Upper lobe of right lung (tissue), 1 donor: Measurements from ENCODE around the gene ZFP91. TPM values are rescaled to one million over a fixed set of nuclear protein-coding genes. Genes with fewer than 3 reads are reported as not detected.
A peak's percentile ranks its signal among the peaks of the same experiment; 100 is the strongest.
"Not testable (repeated sequence)": the region's sequence is repeated elsewhere in the genome, so short reads cannot be mapped to it uniquely, and the experiment has no call there.

Experiments used
- ATAC-seq: fragments of 200-7000 bp; cut with Tn5 transposase; one replicate; pipeline ENCODE4 v1.9.1; 2020; ENCODE audit warnings: mild to moderate bottlenecking, moderate library complexity
- DNase-seq: peaks from one replicate; pipeline ENCODE4 v3.0.0-alpha.2; 2020
- H3K27ac ChIP-seq: fragments of 200-600 bp; one replicate; pipeline ENCODE4 v1.8.0; 2022
- H3K27me3 ChIP-seq: fragments of 200-600 bp; one replicate; pipeline ENCODE4 v1.8.0; 2022; ENCODE audit warnings: mild to moderate bottlenecking
- H3K36me3 ChIP-seq: fragments of 200-600 bp; one replicate; pipeline ENCODE4 v1.8.0; 2022
- H3K4me1 ChIP-seq: fragments of 200-600 bp; one replicate; pipeline ENCODE4 v1.8.0; 2022
- H3K4me3 ChIP-seq: fragments of 200-600 bp; one replicate; pipeline ENCODE4 v1.8.0; 2022; ENCODE audit warnings: mild to moderate bottlenecking
- H3K9me3 ChIP-seq: fragments of 200-600 bp; one replicate; pipeline ENCODE4 v1.8.0; 2022
- CTCF ChIP-seq: fragments of 200-600 bp; IDR thresholded peaks from one replicate; pipeline ENCODE4 v1.8.0; 2022; ENCODE audit warnings: antibody characterized with exemption
- intact Hi-C: fragments of 100-400 bp; cut with DNase I; formaldehyde crosslinking; loops from one replicate; pipeline ENCODE4 v1.11.0; 2022
- total RNA-seq: library from RNA; stranded (reverse); fragmentation: NEBNext Ultra II Directional; extraction: Animal tissue kit (Norgen Biotek cat#: 25700); gene quantifications from one replicate; pipeline ENCODE4 v1.2.1, GENCODE V29; 2021
- donor health status: DM: no; HTN: yes; CAD: no; lungs with severe emphysema.

The ZFP91 gene
- total RNA-seq, 1 donor from 2014 or later: 48.3 TPM

DNA sequence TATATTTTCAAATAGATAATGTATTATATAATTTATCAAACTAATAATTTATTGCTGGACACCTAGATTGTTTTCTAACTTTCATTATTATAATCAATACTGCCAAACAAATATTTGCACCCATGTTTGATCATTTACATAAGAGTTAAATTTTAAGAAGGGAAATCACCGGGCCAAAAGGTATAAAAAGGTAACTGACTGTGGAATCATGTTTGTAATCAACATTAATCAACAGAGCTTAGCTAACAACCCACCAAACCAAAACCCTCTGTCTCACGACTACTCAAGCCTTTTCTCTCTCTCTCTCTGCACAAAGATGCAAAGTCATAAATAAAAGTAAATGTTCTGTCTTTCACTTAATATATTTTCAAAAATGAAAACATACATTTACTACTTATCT lies 18.0 kb upstream of the ZFP91 start:
- TF ChIP-seq CTCF: no peak
- intact Hi-C loops: no loop called here
- H3K9me3 ChIP-seq: no peaks in the 10 kb centered on the region
- H3K4me3 ChIP-seq: no peak overlapping the region
- ATAC-seq (no peak), DNase-seq (no peak)
- H3K27me3 ChIP-seq: no peaks in the 10 kb centered on the region
- no peaks in the 10 kb centered on the region for H3K4me1 ChIP-seq
- peaks cover 26% of the 10 kb centered on the region for H3K36me3 ChIP-seq
- H3K27ac ChIP-seq: no peak overlapping the region

DNA sequence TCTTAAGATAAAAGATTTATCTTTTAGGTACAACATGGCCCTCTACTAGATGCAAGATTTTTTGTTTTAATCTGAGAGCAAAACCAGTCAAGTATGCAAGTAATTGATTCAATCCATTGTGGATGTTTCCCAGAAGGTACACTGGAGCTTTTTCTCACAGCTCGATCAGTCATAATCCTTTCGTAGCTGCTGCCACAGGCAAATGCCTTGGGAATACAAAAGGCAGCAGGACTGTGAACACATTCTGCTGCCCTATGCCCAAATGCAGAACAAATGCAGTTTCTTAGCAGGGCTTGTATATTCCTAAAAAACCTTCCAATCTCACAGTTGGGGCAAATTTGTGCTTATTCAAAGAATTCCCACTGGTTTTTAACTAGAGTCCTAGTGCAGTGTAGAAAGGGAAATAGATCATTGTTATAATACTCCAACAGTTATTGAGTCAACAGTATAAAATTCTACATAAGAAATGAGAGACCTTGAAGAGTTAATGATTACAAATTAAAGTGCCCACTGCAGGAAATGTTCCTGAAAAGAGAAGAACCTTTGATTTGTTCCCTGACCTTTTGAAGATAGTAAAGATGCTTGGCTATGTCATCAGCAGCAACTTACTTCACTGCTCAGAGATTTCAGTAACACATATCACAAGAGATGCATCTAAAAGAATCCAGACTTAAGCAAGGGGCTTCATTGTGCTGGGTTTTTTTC lies 17.3 kb upstream of the ZFP91 start:
- Histone ChIP-seq H3K4me3 (no peak overlapping the region), H3K9me3 (no peaks in the 10 kb centered on the region), H3K4me1 (no peaks in the 10 kb centered on the region), H3K36me3 (peaks cover 26% of the 10 kb centered on the region), H3K27me3 (no peaks in the 10 kb centered on the region), H3K27ac (no peak overlapping the region)
- no peak for DNase-seq
- TF ChIP-seq CTCF: no peak
- no peak for ATAC-seq
- intact Hi-C loops: no loop called here

DNA sequence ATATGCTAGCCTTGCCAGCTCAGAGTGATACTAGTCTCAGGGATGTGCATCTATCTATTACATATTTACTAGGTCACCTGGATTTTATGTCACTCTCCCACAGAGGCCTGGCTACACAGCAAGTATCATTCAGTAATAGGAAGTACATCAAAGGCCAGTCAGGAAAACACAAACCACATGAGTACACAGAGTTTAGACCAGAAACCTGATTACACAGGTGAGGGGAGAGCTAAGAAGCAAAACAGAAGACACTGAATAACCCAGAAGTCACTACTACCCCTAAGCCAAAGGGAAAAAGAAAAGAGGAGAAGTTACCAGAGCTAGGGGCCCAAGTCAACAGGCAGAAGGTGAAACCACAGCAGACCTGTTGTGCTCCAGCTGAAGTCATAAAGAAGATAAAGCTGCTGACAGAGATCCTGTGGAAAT lies 16.5 kb upstream of the ZFP91 start:
- TF ChIP-seq CTCF: no peak
- ATAC-seq (no peak), DNase-seq (no peak)
- no peaks in the 10 kb centered on the region for H3K4me1 ChIP-seq
- peaks cover 26% of the 10 kb centered on the region for H3K36me3 ChIP-seq
- H3K4me3 ChIP-seq: no peak overlapping the region
- no peaks in the 10 kb centered on the region for H3K27me3 ChIP-seq
- no peak overlapping the region for H3K27ac ChIP-seq
- intact Hi-C loops: no loop called here
- no peaks in the 10 kb centered on the region for H3K9me3 ChIP-seq

DNA sequence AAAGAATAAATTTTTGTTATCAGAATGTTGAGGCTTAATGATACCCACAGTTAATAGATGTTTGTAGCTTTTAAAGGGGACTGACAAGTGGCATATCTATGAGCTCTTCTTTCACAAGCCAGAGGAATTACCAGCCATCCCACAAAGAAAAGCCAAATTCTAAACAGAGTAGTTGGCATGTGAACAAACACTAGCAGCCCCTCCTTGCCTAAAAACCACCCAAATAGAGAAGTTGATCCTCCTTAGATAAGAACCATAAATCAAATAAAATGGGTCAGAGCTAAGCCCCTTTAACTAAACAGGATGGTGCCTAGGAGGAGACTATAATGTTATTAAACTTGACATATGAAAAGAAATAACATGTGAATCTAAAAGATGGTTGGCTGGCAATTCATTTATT lies 14.6 kb upstream of the ZFP91 start:
- DNase-seq: no peak
- H3K4me1 ChIP-seq: peaks cover 4% of the 10 kb centered on the region
- H3K36me3 ChIP-seq: peaks cover 37% of the 10 kb centered on the region
- intact Hi-C loops: no loop called here
- no peaks in the 10 kb centered on the region for H3K9me3 ChIP-seq
- no peaks in the 10 kb centered on the region for H3K27me3 ChIP-seq
- no peak overlapping the region for H3K27ac ChIP-seq
- H3K4me3 ChIP-seq: no peak overlapping the region
- TF ChIP-seq CTCF: no peak
- ATAC-seq: no peak

- no peak overlapping the region for H3K27ac ChIP-seq
- H3K36me3 ChIP-seq: peaks cover 35% of the 10 kb centered on the region
- no peak overlapping the region for H3K4me3 ChIP-seq
- H3K4me1 ChIP-seq: peaks cover 18% of the 10 kb centered on the region
- peak; percentile 79 for TF ChIP-seq CTCF
- H3K27me3 ChIP-seq: no peaks in the 10 kb centered on the region
- H3K9me3 ChIP-seq: no peaks in the 10 kb centered on the region
- intact Hi-C loops: no loop called here
- ATAC-seq: peak; percentile 95
- no peak for DNase-seq
Measured at GRCh38 chr11:58567889-58568512, 10.9 kb upstream of the ZFP91 start.

GRCh38 chr11:58572906-58573305 lies 6.0 kb upstream of the ZFP91 start:
- Histone ChIP-seq H3K27ac (peak overlapping the region; percentile 100), H3K4me1 (peaks cover 58% of the 10 kb centered on the region), H3K36me3 (peaks cover 23% of the 10 kb centered on the region), H3K4me3 (peak overlapping the region; percentile 39)
- intact Hi-C loops, H3K27me3 ChIP-seq, ATAC-seq, DNase-seq, H3K9me3 ChIP-seq: not testable (repeated sequence)
